ENCODE results near the gene OSCP1.

Gene OSCP1

DNA sequence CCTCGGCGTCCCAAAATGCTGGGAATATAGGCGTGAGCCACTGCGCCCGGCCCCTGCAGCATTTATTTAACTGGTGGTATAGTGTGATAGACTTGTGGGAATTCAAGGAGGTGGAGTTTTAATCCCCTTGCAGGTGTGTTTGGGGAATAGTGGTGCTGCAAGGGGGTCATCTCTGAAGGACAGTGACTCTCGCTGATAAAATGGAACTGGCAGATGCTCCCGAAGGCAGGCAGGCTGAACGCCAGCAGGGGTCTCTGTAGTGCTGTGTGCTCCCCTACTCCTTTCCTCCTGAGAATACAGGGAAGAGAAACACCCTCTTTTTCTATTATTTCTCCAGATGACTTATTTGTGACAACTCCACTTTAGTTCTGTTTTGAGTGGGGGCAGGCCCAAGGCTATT lies 4.0 kb downstream of the OSCP1 start:
- peaks cover 0 to 7% of the 10 kb centered on the region in 2 experiments for H3K36me3 ChIP-seq (ENCODE audit: control insufficient read depth in 1 of 2, insufficient read depth in 2 of 2, low read depth in 1 of 2, low read length in 2 of 2)
- WGBS = 67% methylated on average over 7 of the region's 8 CpGs
- H3K9ac ChIP-seq (ENCODE audit: low read length) = no peak overlapping the region

DNA sequence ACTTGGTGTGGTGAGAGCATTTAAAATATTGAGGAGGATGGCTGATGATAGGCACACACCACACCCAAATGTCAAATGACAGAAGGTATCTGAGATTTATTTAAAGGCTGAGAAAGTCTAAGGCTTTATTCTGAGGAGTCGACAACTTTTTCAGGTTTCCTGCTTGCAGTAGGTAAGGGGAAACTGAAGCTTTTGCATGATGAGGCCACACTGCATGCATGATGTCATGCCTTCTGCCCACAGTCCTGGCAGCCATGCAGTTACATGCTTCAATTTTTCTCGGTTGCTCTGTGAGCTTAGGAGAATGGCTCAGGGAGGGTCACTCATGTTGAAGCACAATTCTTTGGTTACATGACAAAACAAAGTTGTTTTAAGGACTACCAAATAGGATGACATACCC lies 7.0 kb downstream of the OSCP1 start:
- no peak overlapping the region for H3K23ac ChIP-seq (ENCODE audit: low read length in 2 of 2)
- peaks cover under 1% of the 10 kb centered on the region for H3K79me1 ChIP-seq (replicated peaks; ENCODE audit: low read length, poor library complexity, severe bottlenecking)
- H3K4me2 ChIP-seq (ENCODE audit: low read length, poor library complexity, severe bottlenecking) = no peak overlapping the region
- H2BK120ac ChIP-seq (ENCODE audit: low read depth, low read length) = no peak overlapping the region
- H2BK12ac ChIP-seq (ENCODE audit: low read length in 2 of 2) = no peak overlapping the region
- no peak overlapping the region for H2AFZ ChIP-seq (ENCODE audit: low read depth, low read length)
- H2BK5ac ChIP-seq (ENCODE audit: low read depth, low read length, poor library complexity, severe bottlenecking) = no peak overlapping the region
- H3K27me3 ChIP-seq (ENCODE audit: control insufficient read depth in 1 of 2, insufficient read depth in 1 of 2, low read length in 2 of 2) = no peaks in the 10 kb centered on the region
- no peak for DNase-seq
- peaks cover 0 to 14% of the 10 kb centered on the region in 2 experiments for H3K36me3 ChIP-seq (ENCODE audit: control insufficient read depth in 1 of 2, insufficient read depth in 2 of 2, low read depth in 1 of 2, low read length in 2 of 2)
- H3K4ac ChIP-seq (ENCODE audit: low read depth in 1 of 2, low read length in 2 of 2) = no peak overlapping the region
- H3K18ac ChIP-seq (ENCODE audit: low read depth in 1 of 2, low read length in 2 of 2) = no peak overlapping the region
- no peak overlapping the region for H2AK5ac ChIP-seq (ENCODE audit: low read length, severe bottlenecking)
- H3K14ac ChIP-seq (ENCODE audit: low read length in 2 of 2) = no peak overlapping the region
- H3K4me1 ChIP-seq (ENCODE audit: control insufficient read depth, insufficient read depth, low read depth, low read length) = no peaks in the 10 kb centered on the region
- H4K8ac ChIP-seq (ENCODE audit: low read length) = no peak overlapping the region
- 94% methylated on average over 2 of the region's 2 CpGs for WGBS
- no peak overlapping the region for H3K4me3 ChIP-seq (ENCODE audit: insufficient read depth in 1 of 2, low read depth in 1 of 2, low read length in 2 of 2)
- no peak overlapping the region for H2BK15ac ChIP-seq (ENCODE audit: low read depth, poor library complexity, severe bottlenecking)
- H3K27ac ChIP-seq (ENCODE audit: low read length, poor library complexity, severe bottlenecking) = no peak overlapping the region
- no peaks in the 10 kb centered on the region for H3K9me3 ChIP-seq (ENCODE audit: control insufficient read depth, low read length)
- H3K9ac ChIP-seq (ENCODE audit: low read length) = no peak overlapping the region
- H4K91ac ChIP-seq (ENCODE audit: low read length) = no peak overlapping the region

More for the DNA sequence above, 4.0 kb downstream of the OSCP1 start:
- no peak overlapping the region for H3K4me3 ChIP-seq (ENCODE audit: insufficient read depth in 1 of 2, low read depth in 1 of 2, low read length in 2 of 2)
- H3K14ac ChIP-seq (ENCODE audit: low read length in 2 of 2) = no peak overlapping the region
- H2AK5ac ChIP-seq (ENCODE audit: low read length, severe bottlenecking) = no peak overlapping the region
- no peak overlapping the region for H3K4me2 ChIP-seq (ENCODE audit: low read length, poor library complexity, severe bottlenecking)
- H2BK5ac ChIP-seq (ENCODE audit: low read depth, low read length, poor library complexity, severe bottlenecking) = no peak overlapping the region
- H3K4me1 ChIP-seq (ENCODE audit: control insufficient read depth, insufficient read depth, low read depth, low read length) = peaks cover 5% of the 10 kb centered on the region
- no peak overlapping the region for H2BK15ac ChIP-seq (ENCODE audit: low read depth, poor library complexity, severe bottlenecking)
- peak; percentile 43 for DNase-seq
- no peak overlapping the region for H3K4ac ChIP-seq (ENCODE audit: low read depth in 1 of 2, low read length in 2 of 2)
- H2BK120ac ChIP-seq (ENCODE audit: low read depth, low read length) = no peak overlapping the region
- no peaks in the 10 kb centered on the region for H3K27me3 ChIP-seq (ENCODE audit: control insufficient read depth in 1 of 2, insufficient read depth in 1 of 2, low read length in 2 of 2)
- H3K23ac ChIP-seq (ENCODE audit: low read length in 2 of 2) = no peak overlapping the region
- H3K27ac ChIP-seq (ENCODE audit: low read length, poor library complexity, severe bottlenecking) = no peak overlapping the region
- H4K8ac ChIP-seq (ENCODE audit: low read length) = no peak overlapping the region
- peaks cover 6% of the 10 kb centered on the region for H3K79me1 ChIP-seq (replicated peaks; ENCODE audit: low read length, poor library complexity, severe bottlenecking)
- H4K91ac ChIP-seq (ENCODE audit: low read length) = no peak overlapping the region
- no peak overlapping the region for H2AFZ ChIP-seq (ENCODE audit: low read depth, low read length)
- H3K18ac ChIP-seq (ENCODE audit: low read depth in 1 of 2, low read length in 2 of 2) = no peak overlapping the region
- no peak overlapping the region for H2BK12ac ChIP-seq (ENCODE audit: low read length in 2 of 2)
- H3K9me3 ChIP-seq (ENCODE audit: control insufficient read depth, low read length) = no peaks in the 10 kb centered on the region

GRCh38 chr1:36442337-36442736 lies 7.9 kb downstream of the OSCP1 start:
- no peak overlapping the region for H2AK5ac ChIP-seq (ENCODE audit: low read length, severe bottlenecking)
- no peak overlapping the region for H2BK15ac ChIP-seq (ENCODE audit: low read depth, poor library complexity, severe bottlenecking)
- no peak overlapping the region for H3K4ac ChIP-seq (ENCODE audit: low read depth in 1 of 2, low read length in 2 of 2)
- H3K9me3 ChIP-seq (ENCODE audit: control insufficient read depth, low read length) = no peaks in the 10 kb centered on the region
- H3K9ac ChIP-seq (ENCODE audit: low read length) = no peak overlapping the region
- no peak overlapping the region for H3K27ac ChIP-seq (ENCODE audit: low read length, poor library complexity, severe bottlenecking)
- no peaks in the 10 kb centered on the region for H3K4me1 ChIP-seq (ENCODE audit: control insufficient read depth, insufficient read depth, low read depth, low read length)
- no peak overlapping the region for H4K8ac ChIP-seq (ENCODE audit: low read length)
- H2BK120ac ChIP-seq (ENCODE audit: low read depth, low read length) = no peak overlapping the region
- peaks cover 1% of the 10 kb centered on the region for H3K79me1 ChIP-seq (replicated peaks; ENCODE audit: low read length, poor library complexity, severe bottlenecking)
- H3K14ac ChIP-seq (ENCODE audit: low read length in 2 of 2) = no peak overlapping the region
- H3K36me3 ChIP-seq (ENCODE audit: control insufficient read depth in 1 of 2, insufficient read depth in 2 of 2, low read depth in 1 of 2, low read length in 2 of 2) = peaks cover 0 to 15% of the 10 kb centered on the region in 2 experiments
- no peak overlapping the region for H3K4me2 ChIP-seq (ENCODE audit: low read length, poor library complexity, severe bottlenecking)
- DNase-seq = no peak
- WGBS = no CpG with 5 or more reads among the region's 3 CpGs
- H2BK12ac ChIP-seq (ENCODE audit: low read length in 2 of 2) = no peak overlapping the region
- no peak overlapping the region for H2AFZ ChIP-seq (ENCODE audit: low read depth, low read length)
- H3K18ac ChIP-seq (ENCODE audit: low read depth in 1 of 2, low read length in 2 of 2) = no peak overlapping the region
- no peak overlapping the region for H3K4me3 ChIP-seq (ENCODE audit: insufficient read depth in 1 of 2, low read depth in 1 of 2, low read length in 2 of 2)
- no peaks in the 10 kb centered on the region for H3K27me3 ChIP-seq (ENCODE audit: control insufficient read depth in 1 of 2, insufficient read depth in 1 of 2, low read length in 2 of 2)
- H2BK5ac ChIP-seq (ENCODE audit: low read depth, low read length, poor library complexity, severe bottlenecking) = no peak overlapping the region
- H3K23ac ChIP-seq (ENCODE audit: low read length in 2 of 2) = no peak overlapping the region
- no peak overlapping the region for H4K91ac ChIP-seq (ENCODE audit: low read length)

DNA sequence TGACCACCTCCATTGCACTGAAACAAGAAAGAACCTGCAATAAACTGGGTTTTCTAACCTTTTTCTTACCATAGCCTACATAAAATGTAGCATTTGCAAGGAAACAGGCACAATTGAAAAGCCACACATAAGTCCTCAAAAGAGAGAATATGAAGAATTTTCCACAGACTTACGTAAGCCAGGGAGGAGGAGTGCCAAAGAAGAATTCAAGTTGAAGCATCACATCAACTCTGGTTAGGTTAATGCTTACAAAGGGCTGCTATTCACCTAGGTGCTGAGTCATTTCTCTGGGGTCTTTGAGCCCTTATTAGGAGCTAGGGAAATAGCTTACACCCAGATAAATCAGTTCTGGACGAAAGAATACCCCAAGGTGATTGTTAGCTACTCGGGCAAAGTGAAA lies 9.6 kb downstream of the OSCP1 start:
- Histone ChIP-seq H2AK5ac (ENCODE audit: low read length, severe bottlenecking) (no peak overlapping the region), H3K4me1 (ENCODE audit: control insufficient read depth, insufficient read depth, low read depth, low read length) (peaks cover 4% of the 10 kb centered on the region), H3K18ac (ENCODE audit: low read depth in 1 of 2, low read length in 2 of 2) (no peak overlapping the region), H3K4me2 (ENCODE audit: low read length, poor library complexity, severe bottlenecking) (no peak overlapping the region), H3K27ac (ENCODE audit: low read length, poor library complexity, severe bottlenecking) (no peak overlapping the region), H2BK12ac (ENCODE audit: low read length in 2 of 2) (no peak overlapping the region), H3K9me3 (ENCODE audit: control insufficient read depth, low read length) (no peaks in the 10 kb centered on the region), H3K14ac (ENCODE audit: low read length in 2 of 2) (no peak overlapping the region), H3K9ac (ENCODE audit: low read length) (no peak overlapping the region), H3K27me3 (ENCODE audit: control insufficient read depth in 1 of 2, insufficient read depth in 1 of 2, low read length in 2 of 2) (no peaks in the 10 kb centered on the region), H3K4me3 (ENCODE audit: insufficient read depth in 1 of 2, low read depth in 1 of 2, low read length in 2 of 2) (no peak overlapping the region), H2AFZ (ENCODE audit: low read depth, low read length) (no peak overlapping the region), H3K4ac (ENCODE audit: low read depth in 1 of 2, low read length in 2 of 2) (no peak overlapping the region), H3K36me3 (ENCODE audit: control insufficient read depth in 1 of 2, insufficient read depth in 2 of 2, low read depth in 1 of 2, low read length in 2 of 2) (peaks cover 0 to 22% of the 10 kb centered on the region in 2 experiments), H2BK120ac (ENCODE audit: low read depth, low read length) (no peak overlapping the region), H2BK15ac (ENCODE audit: low read depth, poor library complexity, severe bottlenecking) (no peak overlapping the region), H4K91ac (ENCODE audit: low read length) (no peak overlapping the region), H3K23ac (ENCODE audit: low read length in 2 of 2) (no peak overlapping the region), H2BK5ac (ENCODE audit: low read depth, low read length, poor library complexity, severe bottlenecking) (no peak overlapping the region), H4K8ac (ENCODE audit: low read length) (no peak overlapping the region), H3K79me1 (replicated peaks; ENCODE audit: low read length, poor library complexity, severe bottlenecking) (peaks cover 1% of the 10 kb centered on the region)
- no peak for DNase-seq
- WGBS = 93% methylated on average over 3 of the region's 3 CpGs

All from mesenchymal stem cell (in vitro differentiated cells and primary cell).